ENCODE measurements around the gene TMEM50A. TPM values are rescaled to one million over a fixed set of nuclear protein-coding genes. Genes with fewer than 3 reads are reported as not detected.
"Not testable (repeated sequence)": the region's sequence is repeated elsewhere in the genome, so short reads cannot be mapped to it uniquely, and the experiment has no call there.

Gene TMEM50A
- total RNA-seq, 2 donors from 2014 or later = 67.2 to 71.7 TPM

- H3K27me3 ChIP-seq; DNase-seq (ENCODE audit: low spot score); H3K4me1 ChIP-seq: not testable (repeated sequence)
These were observed 25.2 kb upstream of the TMEM50A start for GRCh38 chr1:25312806-25313470.

DNA sequence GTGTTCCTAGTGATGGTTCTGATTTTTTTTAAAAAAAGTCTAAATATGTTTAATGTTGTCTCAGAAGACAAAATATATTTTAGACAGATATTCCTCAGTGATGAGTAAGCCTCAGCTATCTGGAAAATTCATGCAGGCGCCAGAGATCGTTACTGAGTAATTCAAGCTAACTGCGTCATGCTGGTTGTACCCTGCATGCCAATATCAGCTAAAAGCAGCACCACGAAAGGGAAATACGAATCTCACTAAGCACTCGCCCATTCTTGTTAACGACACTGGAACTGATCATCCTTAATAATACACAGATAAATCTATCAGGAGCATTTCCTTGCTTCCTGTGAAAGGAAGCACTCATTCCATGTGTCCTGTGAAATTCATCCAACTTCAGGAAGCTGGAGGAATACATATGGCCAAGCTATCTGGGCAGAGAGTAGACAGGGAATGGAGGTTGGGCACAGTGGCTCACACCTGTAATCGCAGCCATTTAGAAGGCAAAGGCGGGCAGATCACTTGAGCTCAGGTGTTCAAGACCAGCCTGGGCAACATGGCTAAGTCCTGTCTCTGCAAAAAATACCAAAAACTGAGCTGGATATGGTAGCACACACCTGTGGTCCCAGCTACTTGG is 17.7 kb upstream of the TMEM50A start:
- H3K27me3 ChIP-seq; H3K9me3 ChIP-seq; H3K27ac ChIP-seq; H3K4me1 ChIP-seq; DNase-seq (ENCODE audit: low spot score); H3K36me3 ChIP-seq; H3K4me3 ChIP-seq: not testable (repeated sequence)

More at GRCh38 chr1:25312806-25313470, 25.2 kb upstream of the TMEM50A start:
- not testable (repeated sequence) for H3K4me3 ChIP-seq, H3K27ac ChIP-seq, H3K9me3 ChIP-seq, H3K36me3 ChIP-seq

DNA sequence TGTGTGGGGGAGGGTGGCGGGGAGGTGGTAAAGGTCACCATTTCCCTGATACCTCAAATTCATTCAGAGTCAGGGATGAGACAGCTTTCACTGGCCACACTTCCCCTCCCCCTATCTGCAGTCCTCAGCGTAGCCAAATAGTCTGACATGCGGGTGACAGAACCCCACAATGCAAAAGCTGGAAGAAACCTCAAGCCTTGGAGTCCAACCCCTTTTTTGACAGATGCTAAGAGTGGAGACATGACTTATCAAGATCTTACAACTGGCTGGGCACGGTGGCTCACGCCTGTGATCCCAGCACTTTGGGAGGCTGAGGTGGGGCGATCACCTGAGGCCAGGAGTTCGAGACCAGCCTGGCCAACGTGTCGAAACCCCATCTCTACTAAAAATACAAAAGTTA is 16.0 kb upstream of the TMEM50A start:
- not testable (repeated sequence) for H3K36me3 ChIP-seq; H3K9me3 ChIP-seq; H3K4me3 ChIP-seq; H3K4me1 ChIP-seq; H3K27ac ChIP-seq; DNase-seq (ENCODE audit: low spot score); H3K27me3 ChIP-seq

DNA sequence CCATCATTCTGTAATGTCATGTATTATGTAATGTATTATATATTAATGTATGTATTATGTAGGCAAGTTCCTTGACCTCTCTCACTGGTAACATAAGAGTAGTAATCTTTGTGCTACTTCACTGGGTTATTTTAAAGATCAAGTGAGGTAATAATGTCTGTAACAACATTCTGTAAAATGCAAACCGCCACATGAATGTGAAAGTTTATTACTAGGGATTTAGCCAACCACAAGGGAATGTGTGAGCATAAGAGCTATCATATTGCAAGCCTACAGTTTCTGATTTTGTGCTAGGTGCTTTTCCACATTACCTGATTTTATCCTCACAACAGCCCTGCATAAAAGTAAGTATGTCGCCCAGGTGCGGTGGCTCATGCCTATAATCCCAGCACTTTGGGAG is 13.7 kb upstream of the TMEM50A start:
- H3K36me3 ChIP-seq; DNase-seq (ENCODE audit: low spot score); H3K9me3 ChIP-seq; H3K4me3 ChIP-seq; H3K4me1 ChIP-seq; H3K27ac ChIP-seq; H3K27me3 ChIP-seq: not testable (repeated sequence)

GRCh38 chr1:25327864-25328790 is 10.0 kb upstream of the TMEM50A start:
- not testable (repeated sequence) for H3K27ac ChIP-seq; H3K4me3 ChIP-seq; H3K9me3 ChIP-seq; H3K36me3 ChIP-seq; DNase-seq (ENCODE audit: low spot score); H3K27me3 ChIP-seq
- H3K4me1 ChIP-seq = peaks cover 0 to 15% of the 10 kb centered on the region in 2 donors

- H3K4me3 ChIP-seq; H3K9me3 ChIP-seq; H3K27me3 ChIP-seq; DNase-seq (ENCODE audit: low spot score); H3K36me3 ChIP-seq; H3K27ac ChIP-seq: not testable (repeated sequence)
- H3K4me1 ChIP-seq = peaks cover 0 to 15% of the 10 kb centered on the region in 2 donors
These were observed 9.3 kb upstream of the TMEM50A start for GRCh38 chr1:25328791-25329185.

GRCh38 chr1:25329336-25329735 is 8.8 kb upstream of the TMEM50A start:
- H3K27ac ChIP-seq; H3K9me3 ChIP-seq; H3K4me3 ChIP-seq; H3K36me3 ChIP-seq; H3K27me3 ChIP-seq; DNase-seq (ENCODE audit: low spot score): not testable (repeated sequence)
- H3K4me1 ChIP-seq = peaks cover 0 to 15% of the 10 kb centered on the region in 2 donors

- not testable (repeated sequence) for H3K36me3 ChIP-seq; H3K4me3 ChIP-seq; H3K9me3 ChIP-seq; H3K27ac ChIP-seq; H3K27me3 ChIP-seq; DNase-seq (ENCODE audit: low spot score)
- H3K4me1 ChIP-seq = peaks cover 0 to 15% of the 10 kb centered on the region in 2 donors
These were observed 8.2 kb upstream of the TMEM50A start for GRCh38 chr1:25329950-25330349.

DNA sequence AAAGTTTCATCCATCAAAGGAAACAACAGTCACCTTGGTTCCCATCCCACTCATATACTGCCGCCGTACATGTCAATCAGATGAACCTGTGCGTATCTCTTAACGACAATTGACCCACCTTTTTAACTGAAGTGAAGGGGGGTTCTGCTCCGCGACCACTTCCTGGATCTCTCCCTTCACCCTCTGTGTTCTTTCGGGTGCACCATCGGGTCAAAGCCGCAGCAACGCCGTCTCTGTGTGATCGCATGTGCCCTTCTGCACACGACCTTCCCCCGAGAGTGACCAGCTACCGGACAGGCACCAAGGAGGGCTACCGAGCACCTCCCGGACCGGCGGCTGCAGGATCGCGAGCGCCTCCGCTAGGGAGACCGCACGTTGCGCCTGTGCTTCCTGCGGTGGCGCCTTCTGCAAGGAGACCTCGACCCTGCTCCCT is 1.2 kb upstream of the TMEM50A start:
- H3K27me3 ChIP-seq; H3K36me3 ChIP-seq; H3K9me3 ChIP-seq; DNase-seq (ENCODE audit: low spot score): not testable (repeated sequence)
- Histone ChIP-seq H3K4me3 (peak overlapping the region; percentile 59 to 92), H3K4me1 (peaks cover 0 to 17% of the 10 kb centered on the region in 2 donors), H3K27ac (peak overlapping the region in 1 of 2 donors; percentile 42)
- TF ChIP-seq, protein P1, sequence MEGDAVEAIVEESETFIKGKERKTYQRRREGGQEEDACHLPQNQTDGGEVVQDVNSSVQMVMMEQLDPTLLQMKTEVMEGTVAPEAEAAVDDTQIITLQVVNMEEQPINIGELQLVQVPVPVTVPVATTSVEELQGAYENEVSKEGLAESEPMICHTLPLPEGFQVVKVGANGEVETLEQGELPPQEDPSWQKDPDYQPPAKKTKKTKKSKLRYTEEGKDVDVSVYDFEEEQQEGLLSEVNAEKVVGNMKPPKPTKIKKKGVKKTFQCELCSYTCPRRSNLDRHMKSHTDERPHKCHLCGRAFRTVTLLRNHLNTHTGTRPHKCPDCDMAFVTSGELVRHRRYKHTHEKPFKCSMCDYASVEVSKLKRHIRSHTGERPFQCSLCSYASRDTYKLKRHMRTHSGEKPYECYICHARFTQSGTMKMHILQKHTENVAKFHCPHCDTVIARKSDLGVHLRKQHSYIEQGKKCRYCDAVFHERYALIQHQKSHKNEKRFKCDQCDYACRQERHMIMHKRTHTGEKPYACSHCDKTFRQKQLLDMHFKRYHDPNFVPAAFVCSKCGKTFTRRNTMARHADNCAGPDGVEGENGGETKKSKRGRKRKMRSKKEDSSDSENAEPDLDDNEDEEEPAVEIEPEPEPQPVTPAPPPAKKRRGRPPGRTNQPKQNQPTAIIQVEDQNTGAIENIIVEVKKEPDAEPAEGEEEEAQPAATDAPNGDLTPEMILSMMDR (IDR thresholded peaks at IDR 0.05) = peak in 1 of 2 donors; percentile 24

GRCh38 chr1:25337483-25338187 is 499 bp upstream of the TMEM50A start:
- Histone ChIP-seq H3K27ac (peak overlapping the region; percentile 95), H3K4me3 (peak overlapping the region; percentile 65 to 92), H3K4me1 (peaks cover 0 to 17% of the 10 kb centered on the region in 2 donors)
- not testable (repeated sequence) for H3K27me3 ChIP-seq; H3K36me3 ChIP-seq; DNase-seq (ENCODE audit: low spot score); H3K9me3 ChIP-seq
